ELF-1 (cell line): ENCODE measurements around the gene TRRAP.
"Not testable (repeated sequence)": the region's sequence is repeated elsewhere in the genome, so short reads cannot be mapped to it uniquely, and the experiment has no call there.

Experiments used
- DNase-seq: peaks from one replicate; pipeline ENCODE4 v3.0.0-alpha.2; 2016; ENCODE audit warnings: low read depth, low spot score

Gene TRRAP

DNA sequence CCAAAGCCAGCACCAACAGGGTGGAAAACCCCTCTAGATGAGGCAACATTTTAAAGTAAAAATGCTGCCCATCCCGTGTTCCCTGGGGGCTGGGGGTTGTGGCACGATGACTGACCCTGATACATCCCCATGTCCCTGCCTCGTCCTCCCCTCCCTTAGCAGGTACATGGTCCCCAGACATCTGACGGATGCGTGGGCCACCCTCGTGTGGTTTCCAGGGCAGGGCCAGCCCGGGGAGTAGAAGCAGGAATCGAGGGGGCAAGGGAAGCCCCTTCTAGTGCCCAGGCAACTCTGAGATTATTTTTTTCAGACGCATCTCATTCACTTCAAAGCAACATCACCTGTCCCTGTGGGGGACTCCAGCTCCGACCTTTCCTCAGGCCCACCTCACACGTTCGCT lies 12.0 kb upstream of the TRRAP start:
- no peak for DNase-seq

DNA sequence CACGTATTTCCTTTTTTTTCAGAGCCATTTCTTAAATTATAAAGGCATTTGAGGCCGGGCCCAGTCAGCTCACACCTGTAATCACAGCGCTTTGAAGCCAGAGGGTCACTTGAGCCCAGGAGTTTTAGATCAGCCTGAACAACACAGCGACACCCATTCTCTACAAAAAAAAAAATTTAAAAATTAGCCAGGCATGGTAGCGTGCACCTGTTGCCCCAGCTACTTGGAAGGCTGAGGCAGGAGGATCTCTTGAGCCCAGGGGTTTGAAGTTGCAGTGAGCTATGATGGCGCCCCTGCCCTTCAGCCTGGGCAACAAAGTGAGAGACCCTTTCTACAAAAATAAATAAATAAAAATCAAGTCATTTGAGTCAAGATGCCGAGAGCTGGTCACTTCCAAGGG lies 11.6 kb upstream of the TRRAP start:
- DNase-seq = no peak

GRCh38 chr7:98868450-98868849 lies 9.9 kb upstream of the TRRAP start:
- DNase-seq = no peak

DNA sequence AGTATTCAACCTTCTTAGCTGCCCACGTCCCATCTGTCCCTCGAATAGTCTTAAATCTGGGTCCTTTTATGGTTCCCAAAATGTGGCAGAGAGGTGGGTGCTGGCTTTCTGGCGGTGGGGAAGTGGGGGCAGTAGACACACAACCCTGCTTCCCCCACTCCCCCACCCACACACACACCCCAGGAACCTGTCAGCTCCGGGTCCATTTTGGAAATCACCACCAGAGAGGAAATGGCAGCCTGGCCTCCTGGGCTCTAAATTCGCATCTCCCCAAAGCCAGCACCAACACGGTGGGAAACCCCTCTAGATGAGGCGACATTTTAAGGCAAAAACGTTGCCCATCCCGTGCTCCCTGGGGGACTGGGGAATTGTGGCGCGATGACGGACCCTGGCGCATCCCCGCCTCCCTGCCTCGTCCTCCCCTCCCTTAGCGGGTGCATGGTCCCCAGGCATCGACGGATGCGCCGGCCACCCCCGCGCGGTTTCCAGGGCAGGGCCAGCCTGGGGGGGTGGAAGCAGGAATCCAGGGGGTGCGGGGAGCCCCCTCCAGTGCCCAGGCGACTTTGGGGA lies 9.2 kb upstream of the TRRAP start:
- no peak for DNase-seq

- DNase-seq = no peak
Observed at GRCh38 chr7:98869597-98870120, 8.7 kb upstream of the TRRAP start, which contains the start of gene TMEM130. TSS of gene TMEM130 (minus strand) at chr7:98870014. CDS start at chr7:98869861, 153 bp downstream.

DNA sequence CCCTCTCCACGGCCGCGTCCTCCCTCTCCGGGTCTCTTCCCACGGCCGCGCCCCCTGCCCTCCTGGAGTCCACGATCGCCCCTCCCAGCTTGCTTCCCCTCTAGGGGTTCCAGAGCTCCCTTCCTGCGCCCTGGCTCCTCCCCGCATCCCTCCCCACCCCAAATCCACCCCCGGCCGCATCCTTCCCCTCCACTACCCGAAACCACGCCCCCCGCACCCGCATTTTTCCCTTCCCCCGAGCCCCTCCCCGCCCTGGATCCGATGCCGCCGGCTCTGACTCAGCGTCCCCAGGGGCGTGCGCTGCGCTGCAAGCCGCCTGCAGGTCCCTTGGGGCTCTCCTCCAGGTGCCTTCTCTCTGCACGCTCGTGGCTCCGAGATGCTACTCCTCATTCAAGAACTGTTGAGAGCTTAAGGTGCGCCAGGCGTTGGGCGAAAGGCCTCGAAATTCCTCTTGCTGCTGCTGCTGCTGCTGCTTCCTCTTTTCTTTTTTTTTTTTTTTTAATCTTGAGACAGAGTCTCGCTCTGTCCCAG lies 8.1 kb upstream of the TRRAP start:
- peak; percentile 46 for DNase-seq

DNA sequence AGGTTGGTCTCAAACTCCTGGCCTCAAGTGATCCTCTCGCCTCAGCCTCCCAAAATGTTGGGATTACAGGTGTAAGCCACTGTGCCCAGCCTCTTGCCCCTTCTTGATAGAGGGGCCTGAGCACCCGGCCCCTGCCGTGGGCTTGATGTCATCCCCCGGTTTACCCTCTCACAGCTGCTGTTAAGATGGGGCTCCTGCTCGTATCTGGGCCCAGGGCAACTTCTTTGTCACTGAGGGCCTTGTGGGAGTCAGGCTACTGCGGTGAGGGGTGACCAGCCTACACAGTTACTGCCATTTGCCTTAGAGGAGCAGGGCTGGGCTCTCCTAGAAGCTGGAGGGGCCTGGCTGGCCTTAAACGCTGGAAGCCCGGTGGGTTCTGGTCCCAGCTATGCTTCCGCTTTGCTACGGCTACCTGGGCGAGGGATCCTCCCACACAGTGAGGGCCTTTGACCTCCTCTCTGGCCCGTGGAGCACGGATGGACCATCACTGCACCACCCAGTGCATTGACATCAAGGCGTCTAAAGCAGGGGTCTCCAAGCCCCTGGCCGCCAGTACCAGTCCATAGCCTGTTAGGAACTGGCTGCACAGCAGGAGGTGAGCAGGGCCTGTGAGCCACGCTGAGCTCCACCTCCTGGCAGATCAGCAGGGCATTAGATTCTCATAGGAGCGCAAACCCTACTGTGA lies 7.4 kb upstream of the TRRAP start:
- no peak for DNase-seq

DNA sequence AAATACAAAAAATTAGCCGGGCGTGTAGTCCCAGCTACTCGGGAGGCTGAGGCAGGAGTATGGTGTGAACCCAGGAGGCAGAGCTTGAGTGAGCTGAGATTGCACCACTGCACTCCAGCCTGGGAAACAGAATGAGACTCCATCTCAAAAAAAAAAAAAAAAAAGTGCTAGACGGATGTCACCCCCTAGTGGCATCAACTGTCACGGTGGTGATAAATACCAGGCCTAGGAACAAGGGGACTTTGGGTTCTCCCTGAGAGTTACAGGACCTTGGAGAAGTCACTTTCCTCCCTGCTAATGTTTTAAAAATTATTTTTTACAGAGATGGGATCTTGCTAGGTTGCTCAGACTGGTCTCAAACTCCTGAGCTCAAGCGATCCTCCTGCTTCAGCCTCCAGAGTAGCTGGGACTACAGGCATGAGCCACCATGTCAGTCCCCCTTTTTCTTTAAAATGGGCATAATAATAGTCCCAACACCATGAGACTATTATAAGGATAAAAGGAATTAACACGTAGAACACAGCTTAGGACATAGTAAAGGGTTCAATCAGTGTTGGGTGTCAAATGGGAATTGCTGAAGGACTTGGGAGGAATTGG lies 5.9 kb upstream of the TRRAP start:
- peak; percentile 32 for DNase-seq

- DNase-seq = not testable (repeated sequence)
Observed at GRCh38 chr7:98873610-98874009, 4.7 kb upstream of the TRRAP start.

DNA sequence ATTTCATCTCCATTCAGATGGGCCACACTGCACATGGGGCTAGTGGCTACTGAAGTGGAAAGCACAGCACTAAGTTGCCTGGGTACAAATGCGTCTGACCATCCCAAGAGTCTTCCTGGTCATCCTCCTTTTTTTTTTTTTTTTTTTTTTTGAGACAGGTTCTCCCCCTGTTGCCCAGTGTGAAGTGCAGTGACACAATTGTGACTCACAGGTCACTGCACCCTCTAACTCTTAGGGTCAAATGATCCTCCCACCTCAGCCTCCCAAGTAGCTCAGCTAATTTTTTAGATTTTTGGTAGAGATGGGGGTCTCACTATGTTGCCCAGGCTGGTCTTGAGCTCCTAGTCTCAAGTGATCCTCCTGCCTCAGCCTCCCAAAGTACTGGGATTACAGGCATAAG lies 3.4 kb upstream of the TRRAP start:
- DNase-seq = no peak

DNA sequence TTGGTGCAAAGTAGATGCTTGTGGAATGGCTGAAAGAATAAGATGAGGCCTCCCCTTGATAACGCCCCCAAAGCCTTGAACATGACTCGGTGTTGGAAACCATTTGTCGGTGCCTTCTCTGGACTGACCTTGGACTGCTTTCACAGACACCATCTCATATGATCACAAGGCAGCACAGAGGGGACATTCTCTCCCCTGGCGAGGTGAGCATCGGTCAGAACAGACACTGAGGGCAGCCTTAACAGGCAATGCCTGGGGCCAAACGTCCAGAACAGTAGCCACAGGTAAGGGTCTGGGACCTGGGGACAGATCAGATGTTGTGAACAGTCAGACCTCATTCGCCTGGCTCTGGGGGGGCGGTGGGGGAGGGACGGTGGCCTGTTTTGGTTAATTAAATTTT lies 2.8 kb upstream of the TRRAP start:
- DNase-seq = no peak

- no peak for DNase-seq
Observed at GRCh38 chr7:98877146-98877545, 1.2 kb upstream of the TRRAP start.

GRCh38 chr7:98877692-98878364 lies 504 bp upstream of the TRRAP start:
- no peak for DNase-seq

DNA sequence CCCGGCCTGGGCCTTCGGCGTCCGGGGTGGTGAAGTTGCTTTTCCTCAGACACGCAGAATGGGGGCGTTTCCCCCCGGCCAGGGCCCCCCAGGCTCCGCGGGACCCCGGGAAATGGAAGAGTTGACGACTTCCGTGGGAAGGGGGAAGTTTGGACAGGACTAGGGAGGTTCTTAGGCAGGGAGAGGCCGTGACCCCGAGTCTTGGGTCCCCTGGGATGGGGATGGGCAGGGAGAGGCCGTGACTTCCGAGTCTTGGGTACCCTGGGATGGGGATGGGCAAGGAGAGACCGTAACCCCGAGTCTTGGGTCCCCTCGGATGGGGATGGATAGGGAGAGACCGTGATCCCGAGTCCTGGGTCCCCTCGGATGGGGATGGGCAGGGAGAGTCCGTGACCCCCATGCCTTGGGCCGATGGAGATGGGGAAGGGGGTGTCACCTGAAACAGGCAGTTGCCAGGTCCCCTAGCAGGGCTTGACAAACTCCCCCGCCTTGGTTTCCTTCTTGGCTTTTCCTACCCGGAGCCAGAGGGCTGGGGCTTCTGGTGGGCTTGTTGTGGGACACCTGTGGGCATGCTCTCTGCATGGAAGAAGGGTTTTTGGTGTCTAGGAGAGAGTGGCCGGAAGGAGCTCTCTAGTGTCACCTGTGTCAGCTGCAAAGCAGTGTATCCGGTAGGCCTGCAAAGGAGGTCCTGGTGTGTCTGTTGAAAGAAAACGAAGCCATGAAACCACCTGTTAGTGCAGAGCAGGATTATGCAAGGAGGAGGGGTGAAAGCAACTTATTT lies 1.1 kb downstream of the TRRAP start:
- DNase-seq = peak; percentile 66

- no peak for DNase-seq
Observed at GRCh38 chr7:98879979-98880315, 1.6 kb downstream of the TRRAP start.

DNA sequence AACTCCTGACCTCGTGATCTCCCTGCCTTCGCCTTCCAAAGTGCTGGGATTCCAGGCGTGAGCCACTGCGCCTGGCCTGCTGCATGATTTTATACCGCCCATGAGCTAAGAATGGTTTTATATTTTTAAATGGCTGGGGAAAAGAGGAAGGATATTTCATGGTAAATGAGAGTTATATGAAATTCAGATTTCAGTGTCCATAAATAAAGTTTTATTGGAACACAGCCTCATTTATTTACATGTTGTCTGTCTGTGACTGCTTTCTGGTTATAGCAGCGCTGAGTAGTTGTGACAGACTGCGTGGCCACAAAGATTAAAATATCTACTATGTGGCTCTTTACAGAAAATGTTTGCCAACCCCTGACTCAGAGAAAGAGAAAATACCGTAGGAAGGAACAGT lies 2.2 kb downstream of the TRRAP start:
- DNase-seq = no peak

- no peak for DNase-seq
Observed at GRCh38 chr7:98881561-98882315, 3.4 kb downstream of the TRRAP start.

- no peak for DNase-seq
Observed at GRCh38 chr7:98884416-98884815, 6.1 kb downstream of the TRRAP start.

GRCh38 chr7:98887038-98887437 lies 8.7 kb downstream of the TRRAP start:
- DNase-seq = no peak

- no peak for DNase-seq
Observed at GRCh38 chr7:98892609-98893008, 14.3 kb downstream of the TRRAP start.

DNA sequence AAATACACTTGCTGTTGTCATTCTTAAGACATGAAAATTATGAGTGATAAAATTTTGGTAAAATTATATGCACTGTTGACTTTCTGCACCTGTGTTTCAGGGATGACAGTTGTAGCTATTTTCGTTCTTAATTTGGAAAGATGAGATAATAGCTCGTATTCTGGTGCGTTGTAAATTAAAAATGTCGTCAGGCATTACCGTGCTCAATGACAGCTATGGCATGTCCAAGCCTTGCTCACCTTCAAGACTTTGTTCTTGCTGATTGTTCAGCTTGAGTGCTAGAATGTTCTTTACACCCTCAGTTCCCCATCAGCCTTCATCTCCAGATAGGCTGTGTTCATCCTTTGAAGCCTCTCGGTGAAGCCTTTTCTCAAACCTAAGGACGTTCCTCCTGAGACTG lies 21.5 kb downstream of the TRRAP start:
- DNase-seq = no peak
